HCT116 (cell line): Measurements from ENCODE around the gene KCNAB3.

Source experiments
- EZH2 ChIP-seq: fragments of 200-600 bp; sonication (generic); IDR thresholded peaks from 2 replicates; pipeline ENCODE4 v1.6.1; 2017; ENCODE audit warnings: antibody characterized with exemption, mixed run types
- TF ChIP-seq, protein P1 (sequence below), 3 experiments: fragments of 200-600 bp in 1 of 3; sonication (generic) in 1 of 3; IDR thresholded peaks in 2 of 3; conservative IDR thresholded peaks in 1 of 3; 2 replicates each; pipeline ENCODE4 v1.5.1; 2012 to 2017; ENCODE audit warnings: low read depth in 2 of 3, low read length in 2 of 3, antibody characterized with exemption in 1 of 3, borderline replicate concordance in 1 of 3, control low read depth in 1 of 3, mild to moderate bottlenecking in 1 of 3, mixed read lengths in 1 of 3, mixed run types in 1 of 3, moderate library complexity in 1 of 3; ENCODE audit not compliant: insufficient read depth in 1 of 3

DNA sequence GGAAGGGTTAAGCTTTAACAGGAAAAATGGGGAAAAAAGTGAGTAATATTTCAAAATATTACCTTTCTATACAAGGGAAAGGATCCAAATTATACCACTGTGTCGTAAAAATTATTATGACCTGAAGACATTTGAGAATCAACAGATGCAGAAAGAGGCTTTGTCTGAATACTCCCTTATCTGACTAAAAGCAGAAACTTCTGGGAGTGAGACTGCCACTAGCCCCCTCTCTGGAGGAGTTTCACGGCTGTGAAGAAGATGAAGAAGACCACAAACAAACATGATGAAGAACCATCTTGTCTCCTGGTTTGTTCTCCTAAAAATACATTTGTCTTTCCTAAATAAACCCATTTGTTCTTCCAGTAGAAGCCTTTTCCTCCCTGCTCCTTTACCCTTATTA lies 31.8 kb upstream of the KCNAB3 start:
- TF ChIP-seq, protein P1, sequence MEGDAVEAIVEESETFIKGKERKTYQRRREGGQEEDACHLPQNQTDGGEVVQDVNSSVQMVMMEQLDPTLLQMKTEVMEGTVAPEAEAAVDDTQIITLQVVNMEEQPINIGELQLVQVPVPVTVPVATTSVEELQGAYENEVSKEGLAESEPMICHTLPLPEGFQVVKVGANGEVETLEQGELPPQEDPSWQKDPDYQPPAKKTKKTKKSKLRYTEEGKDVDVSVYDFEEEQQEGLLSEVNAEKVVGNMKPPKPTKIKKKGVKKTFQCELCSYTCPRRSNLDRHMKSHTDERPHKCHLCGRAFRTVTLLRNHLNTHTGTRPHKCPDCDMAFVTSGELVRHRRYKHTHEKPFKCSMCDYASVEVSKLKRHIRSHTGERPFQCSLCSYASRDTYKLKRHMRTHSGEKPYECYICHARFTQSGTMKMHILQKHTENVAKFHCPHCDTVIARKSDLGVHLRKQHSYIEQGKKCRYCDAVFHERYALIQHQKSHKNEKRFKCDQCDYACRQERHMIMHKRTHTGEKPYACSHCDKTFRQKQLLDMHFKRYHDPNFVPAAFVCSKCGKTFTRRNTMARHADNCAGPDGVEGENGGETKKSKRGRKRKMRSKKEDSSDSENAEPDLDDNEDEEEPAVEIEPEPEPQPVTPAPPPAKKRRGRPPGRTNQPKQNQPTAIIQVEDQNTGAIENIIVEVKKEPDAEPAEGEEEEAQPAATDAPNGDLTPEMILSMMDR (IDR thresholded peaks at IDR 0.05 in 2 of 3, conservative IDR thresholded peaks at IDR 0.05 in 1 of 3; ENCODE audit: borderline replicate concordance in 1 of 3, insufficient read depth in 1 of 3, low read depth in 2 of 3, low read length in 2 of 3) = no peak
- TF ChIP-seq EZH2 = no peak
